GM23338 (cell line): ENCODE results near the gene TMPRSS9. TPM values are rescaled to one million over a fixed set of nuclear protein-coding genes. Genes with fewer than 3 reads are reported as not detected.

Source experiments
- ATAC-seq: fragments of 200-7000 bp; cut with Tn5 transposase; 3 replicates; pipeline ENCODE4 v1.9.1; 2020
- DNase-seq: peaks from one replicate; pipeline ENCODE4 v3.0.0-alpha.2; 2015; ENCODE audit warnings: low spot score
- H2AFZ ChIP-seq: fragments of 200-600 bp; sonication (generic); 2 replicates; pipeline ENCODE4 v1.8.0; 2016; ENCODE audit warnings: antibody characterized with exemption, mild to moderate bottlenecking, moderate library complexity
- H3F3A ChIP-seq: fragments of 200-600 bp; sonication (generic); replicated peaks from 2 replicates; pipeline ENCODE4 v1.8.0; 2017; ENCODE audit warnings: antibody characterized with exemption, mixed run types, low read depth
- H3K27ac ChIP-seq: fragments of 200-600 bp; sonication (generic); 2 replicates; pipeline ENCODE4 v1.6.1; 2016; ENCODE audit warnings: low read depth
- H3K27me3 ChIP-seq: fragments of 200-600 bp; sonication (generic); 2 replicates; pipeline ENCODE4 v1.8.0; 2016; ENCODE audit warnings: mild to moderate bottlenecking, mixed run types, moderate library complexity; ENCODE audit not compliant: insufficient read depth
- H3K36me3 ChIP-seq: fragments of 200-600 bp; sonication (generic); 2 replicates; pipeline ENCODE4 v1.8.0; 2016; ENCODE audit warnings: mild to moderate bottlenecking; ENCODE audit not compliant: insufficient read depth
- H3K4me1 ChIP-seq: fragments of 200-600 bp; sonication (generic); 2 replicates; pipeline ENCODE4 v1.8.0; 2016; ENCODE audit warnings: mild to moderate bottlenecking, moderate library complexity; ENCODE audit not compliant: insufficient read depth
- H3K4me2 ChIP-seq: fragments of 200-600 bp; sonication (generic); 2 replicates; pipeline ENCODE4 v1.7.1; 2017; ENCODE audit warnings: mixed run types
- H3K4me3 ChIP-seq: fragments of 200-600 bp; sonication (generic); 2 replicates; pipeline ENCODE4 v1.6.1; 2016; ENCODE audit warnings: mixed run types
- H3K79me2 ChIP-seq: fragments of 200-600 bp; sonication (generic); replicated peaks from 2 replicates; pipeline ENCODE4 v1.8.0; 2017; ENCODE audit warnings: mild to moderate bottlenecking; ENCODE audit not compliant: insufficient read depth
- H3K9me2 ChIP-seq: fragments of 200-600 bp; sonication (generic); 2 replicates; pipeline ENCODE4 v1.8.0; 2017; ENCODE audit not compliant: insufficient read depth
- H4K20me1 ChIP-seq: fragments of 200-600 bp; sonication (generic); replicated peaks from 2 replicates; pipeline ENCODE4 v1.8.0; 2017; ENCODE audit warnings: mild to moderate bottlenecking; ENCODE audit not compliant: insufficient read depth
- H3K27ac Mint-ChIP-seq: 2 replicates; pipeline ENCODE4 v1.8.0; 2020; ENCODE audit warnings: inconsistent platforms, mild to moderate bottlenecking, moderate library complexity, mixed read lengths
- H3K27me3 Mint-ChIP-seq: 3 replicates; pipeline ENCODE4 v1.8.0; 2022; ENCODE audit warnings: low read depth, mild to moderate bottlenecking, moderate library complexity, mixed read lengths, inconsistent platforms; ENCODE audit not compliant: insufficient read depth, poor library complexity
- H3K36me3 Mint-ChIP-seq: 3 replicates; pipeline ENCODE4 v1.8.0; 2021; ENCODE audit warnings: low read depth, mild to moderate bottlenecking, inconsistent platforms, moderate library complexity, mixed read lengths
- H3K4me1 Mint-ChIP-seq: 3 replicates; pipeline ENCODE4 v1.8.0; 2020; ENCODE audit warnings: mild to moderate bottlenecking, inconsistent platforms, mixed read lengths
- H3K4me3 Mint-ChIP-seq: 3 replicates; pipeline ENCODE4 v1.8.0; 2021; ENCODE audit warnings: moderate library complexity, mild to moderate bottlenecking, inconsistent platforms, mixed read lengths
- H3K9me3 Mint-ChIP-seq: 3 replicates; pipeline ENCODE4 v1.8.0; 2020; ENCODE audit warnings: moderate library complexity, mild to moderate bottlenecking, inconsistent platforms, mixed read lengths
- EZH2 ChIP-seq: fragments of 200-600 bp; sonication (generic); IDR thresholded peaks from one replicate; pipeline ENCODE4 v1.8.0; 2017; ENCODE audit warnings: antibody characterized with exemption, mild to moderate bottlenecking, low read depth; ENCODE audit not compliant: unreplicated experiment
- EZH2phosphoT487 ChIP-seq: fragments of 200-600 bp; sonication (generic); IDR thresholded peaks from one replicate; pipeline ENCODE4 v1.8.1; 2018; ENCODE audit warnings: antibody characterized with exemption; ENCODE audit not compliant: unreplicated experiment
- JUNB ChIP-seq: IDR thresholded peaks from one replicate; pipeline ENCODE4 v1.6.1; 2016; ENCODE audit warnings: antibody characterized with exemption; ENCODE audit not compliant: unreplicated experiment
- POLR2AphosphoS5 ChIP-seq: IDR thresholded peaks from 2 replicates; pipeline ENCODE4 v1.6.1; 2016; ENCODE audit warnings: antibody characterized with exemption, low read depth
- STAT1 ChIP-seq: IDR thresholded peaks from one replicate; pipeline ENCODE4 v1.6.1; 2016; ENCODE audit warnings: antibody characterized with exemption; ENCODE audit not compliant: unreplicated experiment
- ZNF114 ChIP-seq: fragments of 250-450 bp; sonication (Bioruptor Pico); IDR thresholded peaks from 2 replicates; pipeline ENCODE4 v1.5.0; 2020; ENCODE audit warnings: mild to moderate bottlenecking, moderate library complexity
- ZNF331 ChIP-seq: fragments of 250-450 bp; sonication (Bioruptor Pico); IDR thresholded peaks from 2 replicates; pipeline ENCODE4 v1.5.0; 2020; ENCODE audit warnings: low read depth, mild to moderate bottlenecking, moderate library complexity
- ZNF462 ChIP-seq: fragments of 250-450 bp; sonication (Bioruptor Pico); IDR thresholded peaks from 2 replicates; pipeline ENCODE4 v1.5.0; 2020; ENCODE audit warnings: mild to moderate bottlenecking, moderate library complexity
- polyA plus RNA-seq: library from polyadenylated mRNA; unstranded; fragments of >200 nt; fragmentation: Nextera tagmentation; extraction: Ambion mirVana; gene quantifications from 2 replicates; pipeline ENCODE4 v1.2.1, GENCODE V29; 2016
- total RNA-seq: library from RNA; depleted of rRNA; stranded (reverse); fragments of >200 nt; shearing (Covaris generic); gene quantifications from 2 replicates; pipeline ENCODE4 v1.2.3, GENCODE V29; 2014
- TF ChIP-seq, protein P1 (sequence below): IDR thresholded peaks from one replicate; pipeline ENCODE4 v1.6.1; 2018; ENCODE audit warnings: antibody characterized with exemption; ENCODE audit not compliant: unreplicated experiment
- TF ChIP-seq, protein P2 (sequence below), 2 experiments: fragments of 200-600 bp in 1 of 2; sonication (generic) in 1 of 2; conservative IDR thresholded peaks; 2 replicates each; pipeline versions ENCODE4 v1.5.1 to v1.6.1; 2016 to 2017; ENCODE audit warnings: antibody characterized with exemption in 2 of 2, low read depth in 2 of 2, mild to moderate bottlenecking in 2 of 2, moderate library complexity in 1 of 2

TMPRSS9 gene
- total and polyA plus RNA-seq, 2 experiments from 2014 or later: 0.05 to 0.28 TPM

- Histone ChIP-seq H4K20me1 (no peaks in the 10 kb centered on the region), H3K9me2 (no peaks in the 10 kb centered on the region), H3K27ac (no peak overlapping the region), H3K4me3 (no peak overlapping the region), H3K27me3 (no peaks in the 10 kb centered on the region), H2AFZ (no peak overlapping the region), H3F3A (no peaks in the 10 kb centered on the region), H3K36me3 (no peaks in the 10 kb centered on the region), H3K79me2 (no peaks in the 10 kb centered on the region), H3K4me1 (no peaks in the 10 kb centered on the region), H3K4me2 (no peak overlapping the region)
- H3K4me3 Mint-ChIP-seq: no peak overlapping the region
- H3K36me3 Mint-ChIP-seq: peaks cover 3% of the 10 kb centered on the region; the same call in 1 of the 3 replicates
- no peak for DNase-seq
- no peaks in the 10 kb centered on the region for H3K9me3 Mint-ChIP-seq
- TF ChIP-seq EZH2phosphoT487 (no peak), ZNF331 (CRISPR knock-in tag) (no peak), STAT1 (no peak), ZNF114 (CRISPR knock-in tag) (no peak), EZH2 (no peak), JUNB (no peak)
- TF ChIP-seq, protein P1, sequence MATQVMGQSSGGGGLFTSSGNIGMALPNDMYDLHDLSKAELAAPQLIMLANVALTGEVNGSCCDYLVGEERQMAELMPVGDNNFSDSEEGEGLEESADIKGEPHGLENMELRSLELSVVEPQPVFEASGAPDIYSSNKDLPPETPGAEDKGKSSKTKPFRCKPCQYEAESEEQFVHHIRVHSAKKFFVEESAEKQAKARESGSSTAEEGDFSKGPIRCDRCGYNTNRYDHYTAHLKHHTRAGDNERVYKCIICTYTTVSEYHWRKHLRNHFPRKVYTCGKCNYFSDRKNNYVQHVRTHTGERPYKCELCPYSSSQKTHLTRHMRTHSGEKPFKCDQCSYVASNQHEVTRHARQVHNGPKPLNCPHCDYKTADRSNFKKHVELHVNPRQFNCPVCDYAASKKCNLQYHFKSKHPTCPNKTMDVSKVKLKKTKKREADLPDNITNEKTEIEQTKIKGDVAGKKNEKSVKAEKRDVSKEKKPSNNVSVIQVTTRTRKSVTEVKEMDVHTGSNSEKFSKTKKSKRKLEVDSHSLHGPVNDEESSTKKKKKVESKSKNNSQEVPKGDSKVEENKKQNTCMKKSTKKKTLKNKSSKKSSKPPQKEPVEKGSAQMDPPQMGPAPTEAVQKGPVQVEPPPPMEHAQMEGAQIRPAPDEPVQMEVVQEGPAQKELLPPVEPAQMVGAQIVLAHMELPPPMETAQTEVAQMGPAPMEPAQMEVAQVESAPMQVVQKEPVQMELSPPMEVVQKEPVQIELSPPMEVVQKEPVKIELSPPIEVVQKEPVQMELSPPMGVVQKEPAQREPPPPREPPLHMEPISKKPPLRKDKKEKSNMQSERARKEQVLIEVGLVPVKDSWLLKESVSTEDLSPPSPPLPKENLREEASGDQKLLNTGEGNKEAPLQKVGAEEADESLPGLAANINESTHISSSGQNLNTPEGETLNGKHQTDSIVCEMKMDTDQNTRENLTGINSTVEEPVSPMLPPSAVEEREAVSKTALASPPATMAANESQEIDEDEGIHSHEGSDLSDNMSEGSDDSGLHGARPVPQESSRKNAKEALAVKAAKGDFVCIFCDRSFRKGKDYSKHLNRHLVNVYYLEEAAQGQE: no peak
- TF ChIP-seq, protein P2, sequence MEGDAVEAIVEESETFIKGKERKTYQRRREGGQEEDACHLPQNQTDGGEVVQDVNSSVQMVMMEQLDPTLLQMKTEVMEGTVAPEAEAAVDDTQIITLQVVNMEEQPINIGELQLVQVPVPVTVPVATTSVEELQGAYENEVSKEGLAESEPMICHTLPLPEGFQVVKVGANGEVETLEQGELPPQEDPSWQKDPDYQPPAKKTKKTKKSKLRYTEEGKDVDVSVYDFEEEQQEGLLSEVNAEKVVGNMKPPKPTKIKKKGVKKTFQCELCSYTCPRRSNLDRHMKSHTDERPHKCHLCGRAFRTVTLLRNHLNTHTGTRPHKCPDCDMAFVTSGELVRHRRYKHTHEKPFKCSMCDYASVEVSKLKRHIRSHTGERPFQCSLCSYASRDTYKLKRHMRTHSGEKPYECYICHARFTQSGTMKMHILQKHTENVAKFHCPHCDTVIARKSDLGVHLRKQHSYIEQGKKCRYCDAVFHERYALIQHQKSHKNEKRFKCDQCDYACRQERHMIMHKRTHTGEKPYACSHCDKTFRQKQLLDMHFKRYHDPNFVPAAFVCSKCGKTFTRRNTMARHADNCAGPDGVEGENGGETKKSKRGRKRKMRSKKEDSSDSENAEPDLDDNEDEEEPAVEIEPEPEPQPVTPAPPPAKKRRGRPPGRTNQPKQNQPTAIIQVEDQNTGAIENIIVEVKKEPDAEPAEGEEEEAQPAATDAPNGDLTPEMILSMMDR (conservative IDR thresholded peaks at IDR 0.05; ENCODE audit: low read depth in 2 of 2): no peak
- peaks cover 6% of the 10 kb centered on the region for H3K27me3 Mint-ChIP-seq
- H3K27ac Mint-ChIP-seq: no peak overlapping the region
- no peak for ATAC-seq
- peaks cover 3% of the 10 kb centered on the region; the same call in 2 of the 3 replicates for H3K4me1 Mint-ChIP-seq
Observed at GRCh38 chr19:2350656-2351055, 9.4 kb upstream of the TMPRSS9 start.

GRCh38 chr19:2351591-2351990 is 8.5 kb upstream of the TMPRSS9 start:
- H3K27me3 Mint-ChIP-seq: peaks cover 5% of the 10 kb centered on the region
- H3K4me1 Mint-ChIP-seq: no peaks in the 10 kb centered on the region
- no peak overlapping the region for H3K27ac ChIP-seq
- no peaks in the 10 kb centered on the region for H3K4me1 ChIP-seq
- H3K27ac Mint-ChIP-seq: no peak overlapping the region
- no peaks in the 10 kb centered on the region for H3K36me3 Mint-ChIP-seq
- no peaks in the 10 kb centered on the region for H3F3A ChIP-seq
- H4K20me1 ChIP-seq: no peaks in the 10 kb centered on the region
- no peaks in the 10 kb centered on the region for H3K36me3 ChIP-seq
- no peaks in the 10 kb centered on the region for H3K9me3 Mint-ChIP-seq
- ATAC-seq (no peak), DNase-seq (no peak)
- H3K4me2 ChIP-seq: no peak overlapping the region
- no peak overlapping the region for H3K4me3 ChIP-seq
- no peak overlapping the region for H2AFZ ChIP-seq
- no peaks in the 10 kb centered on the region for H3K79me2 ChIP-seq
- no peaks in the 10 kb centered on the region for H3K27me3 ChIP-seq
- no peaks in the 10 kb centered on the region for H3K9me2 ChIP-seq
- H3K4me3 Mint-ChIP-seq: no peak overlapping the region
- TF ChIP-seq ZNF462 (CRISPR knock-in tag) (no peak), POLR2AphosphoS5 (no peak)
